Gastrocnemius medialis (tissue), 4 donors: ENCODE data around the gene EME2.

Experiments used
- POLR2A ChIP-seq, 2 donors: fragments of 450-650 bp; IDR thresholded peaks; one replicate each; pipeline ENCODE4 v1.6.1; 2017; ENCODE audit warnings: antibody characterized with exemption in 2 of 2, mild to moderate bottlenecking in 2 of 2, moderate library complexity in 2 of 2
- TF ChIP-seq, protein P1 (sequence below), 5 experiments: fragments of 450-650 bp in 3 of 5; fragments of 200-600 bp in 2 of 5; sonication (generic) in 2 of 5; IDR thresholded peaks in 4 of 5; conservative IDR thresholded peaks in 1 of 5; 1 replicate in 4 of 5; 2 replicates in 1 of 5; pipeline ENCODE4 v1.5.1; 2016 to 2019; ENCODE audit warnings: antibody characterized with exemption in 5 of 5, mild to moderate bottlenecking in 3 of 5, moderate library complexity in 3 of 5

DNA sequence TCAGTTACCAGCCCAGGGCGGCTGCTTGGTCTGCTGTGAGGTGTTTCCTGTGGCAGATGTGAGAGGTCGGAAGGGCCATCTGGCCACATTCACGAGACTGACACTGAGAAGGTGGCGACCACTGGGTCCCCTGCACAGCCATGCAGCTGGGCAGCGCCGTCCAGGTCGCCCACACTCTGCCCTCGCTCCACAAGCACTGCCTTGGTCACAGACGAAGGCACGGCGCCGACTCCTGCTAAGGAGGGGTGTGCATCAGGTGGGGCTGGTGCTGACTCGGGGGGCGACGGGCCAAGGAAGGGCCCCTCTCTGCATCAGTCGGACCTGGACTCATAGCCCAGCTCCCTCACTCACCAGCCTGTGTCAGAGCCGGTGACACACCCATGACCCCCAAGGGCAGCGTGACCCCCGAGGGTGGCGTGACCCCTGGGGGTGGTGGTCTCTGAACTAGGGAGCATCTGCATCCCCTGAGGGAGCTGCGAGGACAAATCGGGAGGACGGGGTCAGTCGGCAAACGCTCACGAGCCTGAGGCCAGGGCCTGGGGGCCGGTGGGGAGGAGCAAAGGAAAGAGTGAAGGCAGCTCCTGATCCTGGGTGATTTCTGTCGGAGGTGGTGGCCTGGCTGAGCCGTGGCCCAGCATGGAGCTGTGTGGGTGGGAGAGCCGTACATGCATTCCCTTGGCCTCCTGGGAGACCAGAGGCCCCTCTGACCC is 31.7 kb upstream of the EME2 start:
- TF ChIP-seq, protein P1, sequence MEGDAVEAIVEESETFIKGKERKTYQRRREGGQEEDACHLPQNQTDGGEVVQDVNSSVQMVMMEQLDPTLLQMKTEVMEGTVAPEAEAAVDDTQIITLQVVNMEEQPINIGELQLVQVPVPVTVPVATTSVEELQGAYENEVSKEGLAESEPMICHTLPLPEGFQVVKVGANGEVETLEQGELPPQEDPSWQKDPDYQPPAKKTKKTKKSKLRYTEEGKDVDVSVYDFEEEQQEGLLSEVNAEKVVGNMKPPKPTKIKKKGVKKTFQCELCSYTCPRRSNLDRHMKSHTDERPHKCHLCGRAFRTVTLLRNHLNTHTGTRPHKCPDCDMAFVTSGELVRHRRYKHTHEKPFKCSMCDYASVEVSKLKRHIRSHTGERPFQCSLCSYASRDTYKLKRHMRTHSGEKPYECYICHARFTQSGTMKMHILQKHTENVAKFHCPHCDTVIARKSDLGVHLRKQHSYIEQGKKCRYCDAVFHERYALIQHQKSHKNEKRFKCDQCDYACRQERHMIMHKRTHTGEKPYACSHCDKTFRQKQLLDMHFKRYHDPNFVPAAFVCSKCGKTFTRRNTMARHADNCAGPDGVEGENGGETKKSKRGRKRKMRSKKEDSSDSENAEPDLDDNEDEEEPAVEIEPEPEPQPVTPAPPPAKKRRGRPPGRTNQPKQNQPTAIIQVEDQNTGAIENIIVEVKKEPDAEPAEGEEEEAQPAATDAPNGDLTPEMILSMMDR (IDR thresholded peaks at IDR 0.05 in 4 of 5, conservative IDR thresholded peaks at IDR 0.05 in 1 of 5): no peak
- TF ChIP-seq POLR2A (IDR thresholded peaks at IDR 0.05): no peak
